Naive thymus-derived CD4-positive, alpha-beta T cell (primary cell): Measurements from ENCODE around the gene EPHA5. TPM values are rescaled to one million over a fixed set of nuclear protein-coding genes. Genes with fewer than 3 reads are reported as not detected.

Experiments used
- ATAC-seq: fragments of 150-1000 bp; cut with Tn5 transposase; 2 replicates; pipeline ENCODE4 v1.10.0; 2021; ENCODE audit warnings: mild to moderate bottlenecking, moderate library complexity
- CTCF ChIA-PET: fragments of 350-600 bp; sonication (Branson Sonifier 250); formaldehyde crosslinking; loops from one replicate; lab custom pipeline; 2021; ENCODE audit warnings: antibody characterized with exemption; lab: Charles Lee
- POLR2A ChIA-PET: fragments of 350-600 bp; sonication (Branson Sonifier 250); formaldehyde crosslinking; loops from one replicate; lab custom pipeline; 2021; ENCODE audit warnings: antibody characterized with exemption, inconsistent platforms; lab: Charles Lee
- DNase-seq, 9 donors: peaks; one replicate each; pipeline versions ENCODE4 v3.0.0 to v3.0.0-alpha.2; 2020 to 2022; ENCODE audit warnings: mixed read lengths in 1 of 9
- H3K27ac ChIP-seq: one replicate; pipeline ENCODE4 v1.7.0; 2013; ENCODE audit warnings: mild to moderate bottlenecking, low read depth, low read length, moderate library complexity
- H3K27me3 ChIP-seq, 2 donors: one replicate each; pipeline ENCODE4 v1.7.0; 2013; ENCODE audit warnings: low read length in 2 of 2, mild to moderate bottlenecking in 2 of 2, moderate library complexity in 2 of 2; ENCODE audit not compliant: control insufficient read depth in 2 of 2, insufficient read depth in 2 of 2
- H3K36me3 ChIP-seq, 3 experiments: 1 replicate in 2 of 3; 2 replicates in 1 of 3; pipeline ENCODE4 v1.7.0; 2013; ENCODE audit warnings: low read length in 3 of 3, mild to moderate bottlenecking in 3 of 3, moderate library complexity in 1 of 3; ENCODE audit not compliant: insufficient read depth in 3 of 3, control insufficient read depth in 2 of 3
- H3K4me1 ChIP-seq, 2 donors: one replicate each; pipeline ENCODE4 v1.7.0; 2013; ENCODE audit warnings: low read length in 2 of 2, mild to moderate bottlenecking in 2 of 2, moderate library complexity in 1 of 2; ENCODE audit not compliant: control insufficient read depth in 2 of 2, insufficient read depth in 2 of 2
- H3K4me3 ChIP-seq: 2 replicates; pipeline ENCODE4 v1.7.0; 2013; ENCODE audit warnings: mild to moderate bottlenecking, low read length
- H3K9me3 ChIP-seq, 3 experiments: 1 replicate in 2 of 3; 2 replicates in 1 of 3; pipeline ENCODE4 v1.7.0; 2013; ENCODE audit warnings: low read length in 3 of 3; ENCODE audit not compliant: control insufficient read depth in 2 of 3
- H3K27ac Mint-ChIP-seq, 9 donors: one replicate each; pipeline ENCODE4 v1.8.0; 2020 to 2022; ENCODE audit warnings: mixed read lengths in 9 of 9, mild to moderate bottlenecking in 8 of 9, moderate library complexity in 5 of 9, inconsistent platforms in 2 of 9
- H3K27me3 Mint-ChIP-seq, 5 donors: one replicate each; pipeline ENCODE4 v1.8.0; 2021 to 2022; ENCODE audit warnings: mixed read lengths in 5 of 5, mild to moderate bottlenecking in 1 of 5
- H3K36me3 Mint-ChIP-seq, 5 donors: one replicate each; pipeline ENCODE4 v1.8.0; 2020 to 2022; ENCODE audit warnings: mixed read lengths in 5 of 5, mild to moderate bottlenecking in 3 of 5, inconsistent platforms in 1 of 5
- H3K4me1 Mint-ChIP-seq, 7 donors: one replicate each; pipeline ENCODE4 v1.8.0; 2020 to 2022; ENCODE audit warnings: mixed read lengths in 7 of 7, mild to moderate bottlenecking in 3 of 7, inconsistent platforms in 1 of 7
- H3K4me3 Mint-ChIP-seq, 10 donors: one replicate each; pipeline ENCODE4 v1.8.0; 2020 to 2022; ENCODE audit warnings: mild to moderate bottlenecking in 10 of 10, mixed read lengths in 10 of 10, moderate library complexity in 6 of 10, inconsistent platforms in 2 of 10
- H3K9me3 Mint-ChIP-seq, 11 donors: one replicate each; pipeline ENCODE4 v1.8.0; 2020 to 2022; ENCODE audit warnings: mixed read lengths in 11 of 11, mild to moderate bottlenecking in 4 of 11, inconsistent platforms in 1 of 11, moderate library complexity in 1 of 11
- intact Hi-C, 2 donors: fragments of 100-400 bp; cut with micrococcal nuclease; formaldehyde crosslinking; loops; one replicate each; pipeline ENCODE4 v1.15.1; 2023
- polyA plus RNA-seq, 2 donors: library from polyadenylated mRNA; unstranded; fragments of 300-500 nt; fragmentation: Illumina TruSeq; gene quantifications; one replicate each; pipeline ENCODE4 v1.2.3, GENCODE V29; 2021
- total RNA-seq, 6 experiments: library from RNA in 5 of 6; stranded (reverse) in 5 of 6; gene quantifications; 1 replicate in 5 of 6; 2 replicates in 1 of 6; pipeline ENCODE4 v1.2.3 and lab custom pipeline; 2021 to 2026

EPHA5 gene
- total and polyA plus RNA-seq, 7 experiments from 2014 or later, result not detected

DNA sequence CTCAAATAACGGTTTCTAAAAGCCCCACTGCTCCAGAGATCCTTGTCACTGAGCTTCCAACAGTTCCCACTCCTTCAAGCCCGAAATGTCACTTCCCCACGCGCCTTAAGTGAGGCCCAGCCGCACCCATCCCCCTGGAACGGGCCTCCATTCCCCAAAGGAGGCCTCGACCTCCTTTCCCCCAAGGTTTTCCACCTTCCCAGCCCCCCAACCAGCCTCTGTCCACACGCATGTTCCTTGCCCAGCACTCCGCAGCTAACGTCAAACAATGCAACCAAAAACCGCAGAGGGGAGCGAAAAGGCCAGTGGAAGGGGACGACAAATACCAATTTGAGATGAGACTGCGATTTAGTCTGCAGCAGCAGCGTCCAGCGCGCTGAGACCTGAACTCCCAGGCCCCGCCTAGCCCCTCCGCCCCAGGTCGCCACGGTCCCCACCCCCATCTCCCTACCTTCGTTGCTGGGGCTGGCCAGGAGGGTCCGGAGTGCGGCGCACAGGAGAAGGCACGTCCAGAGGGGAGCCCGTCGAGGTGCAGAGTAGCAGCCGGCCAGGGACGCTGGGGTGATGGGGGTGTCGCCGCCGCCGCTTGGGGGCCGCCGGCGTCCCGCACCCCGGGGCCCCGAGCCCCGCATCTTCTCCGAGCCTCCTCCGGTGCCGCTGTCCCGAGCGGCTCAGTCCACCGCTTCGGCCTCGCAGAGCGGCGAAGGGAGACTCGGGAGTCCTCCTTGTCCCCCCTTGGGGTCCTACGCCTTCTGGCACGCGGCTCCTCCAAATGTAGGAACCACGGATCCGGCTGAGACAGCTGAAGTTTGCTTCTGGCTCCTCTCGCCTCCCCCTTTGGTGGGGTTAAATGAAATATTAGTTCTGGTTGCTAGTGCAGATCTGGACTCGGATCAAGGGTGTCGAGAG, 924 bp downstream of the EPHA5 start:
- POLR2A ChIA-PET, result no interaction called here
- Histone ChIP-seq H3K9me3 (peaks cover 0 to 10% (median 0%) of the 10 kb centered on the region in 3 experiments), H3K4me1 (no peaks in the 10 kb centered on the region), H3K36me3 (no peaks in the 10 kb centered on the region), H3K27me3 (no peaks in the 10 kb centered on the region), H3K27ac (no peak overlapping the region), H3K4me3 (no peak overlapping the region)
- CTCF ChIA-PET, result no interaction called here
- ATAC-seq, result no peak
- DNase-seq, result no peak
- H3K4me3 Mint-ChIP-seq, result peak overlapping the region in 4 of 10 donors; percentile 3 to 35 (median 30)
- peaks cover 0 to 5% (median 3%) of the 10 kb centered on the region in 5 donors for H3K36me3 Mint-ChIP-seq
- intact Hi-C loops, result no loop called here
- peaks cover 50 to 61% (median 56%) of the 10 kb centered on the region in 5 donors for H3K27me3 Mint-ChIP-seq
- H3K27ac Mint-ChIP-seq, result no peak overlapping the region
- H3K4me1 Mint-ChIP-seq, result peaks cover 0 to 10% (median 6%) of the 10 kb centered on the region in 7 donors
- H3K9me3 Mint-ChIP-seq, result peaks cover 0 to 14% (median 8%) of the 10 kb centered on the region in 11 donors

DNA sequence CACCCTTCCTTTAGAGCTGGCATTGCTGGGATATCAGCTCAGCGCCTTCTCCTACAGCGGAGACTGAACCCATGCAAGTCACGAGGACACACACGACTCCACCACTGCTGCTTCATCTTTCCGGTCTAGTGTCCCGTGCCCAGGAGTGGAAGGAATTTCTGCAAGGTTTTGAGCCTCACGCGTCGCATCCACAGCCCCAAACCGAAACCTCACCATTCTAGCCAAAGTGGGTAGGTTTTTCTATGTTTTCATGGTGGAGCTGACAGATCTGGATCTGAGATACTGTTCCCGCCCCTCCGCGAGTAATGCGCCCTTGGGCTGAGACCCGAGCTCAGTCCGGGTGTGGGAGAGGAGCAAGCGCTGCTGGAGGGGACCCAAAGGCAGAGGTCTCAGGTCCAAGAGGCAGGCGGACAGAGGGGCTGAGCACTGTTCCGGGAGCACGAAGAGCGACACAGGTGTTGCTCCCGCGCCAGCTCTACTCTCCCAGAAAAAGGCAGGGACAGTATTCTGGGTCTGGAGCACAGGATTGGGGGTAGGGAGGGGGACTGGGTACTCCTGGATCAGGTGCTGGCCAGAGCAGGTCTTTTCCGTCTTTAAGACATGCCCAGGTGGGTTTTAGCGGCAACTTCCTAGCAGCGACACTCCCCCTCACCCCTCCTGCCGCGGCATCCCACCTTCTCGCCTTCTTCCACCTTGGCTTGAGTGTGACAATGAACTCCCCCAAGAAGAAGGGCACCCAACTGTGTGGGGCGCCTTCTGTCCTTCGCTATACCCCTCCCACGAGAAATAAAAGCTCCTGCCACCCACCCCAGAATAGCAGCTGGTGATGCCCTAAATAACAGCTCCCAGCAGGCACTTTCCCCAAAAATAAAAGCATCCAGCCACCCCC, 1.8 kb downstream of the EPHA5 start:
- Histone ChIP-seq H3K27me3 (no peaks in the 10 kb centered on the region), H3K9me3 (peaks cover 0 to 10% (median 0%) of the 10 kb centered on the region in 3 experiments), H3K4me1 (no peaks in the 10 kb centered on the region), H3K4me3 (no peak overlapping the region), H3K27ac (no peak overlapping the region), H3K36me3 (no peaks in the 10 kb centered on the region)
- no peak overlapping the region for H3K27ac Mint-ChIP-seq
- DNase-seq, result no peak
- ChIA-PET POLR2A (no interaction called here), CTCF (no interaction called here)
- no peak for ATAC-seq
- H3K36me3 Mint-ChIP-seq, result peaks cover 0 to 5% (median 3%) of the 10 kb centered on the region in 5 donors
- intact Hi-C loops, result no loop called here
- peak overlapping the region in 2 of 10 donors; percentile 3 to 25 for H3K4me3 Mint-ChIP-seq
- peaks cover 0 to 10% (median 6%) of the 10 kb centered on the region in 7 donors for H3K4me1 Mint-ChIP-seq
- peaks cover 50 to 61% (median 56%) of the 10 kb centered on the region in 5 donors for H3K27me3 Mint-ChIP-seq
- H3K9me3 Mint-ChIP-seq, result peaks cover 0 to 14% (median 7%) of the 10 kb centered on the region in 11 donors

DNA sequence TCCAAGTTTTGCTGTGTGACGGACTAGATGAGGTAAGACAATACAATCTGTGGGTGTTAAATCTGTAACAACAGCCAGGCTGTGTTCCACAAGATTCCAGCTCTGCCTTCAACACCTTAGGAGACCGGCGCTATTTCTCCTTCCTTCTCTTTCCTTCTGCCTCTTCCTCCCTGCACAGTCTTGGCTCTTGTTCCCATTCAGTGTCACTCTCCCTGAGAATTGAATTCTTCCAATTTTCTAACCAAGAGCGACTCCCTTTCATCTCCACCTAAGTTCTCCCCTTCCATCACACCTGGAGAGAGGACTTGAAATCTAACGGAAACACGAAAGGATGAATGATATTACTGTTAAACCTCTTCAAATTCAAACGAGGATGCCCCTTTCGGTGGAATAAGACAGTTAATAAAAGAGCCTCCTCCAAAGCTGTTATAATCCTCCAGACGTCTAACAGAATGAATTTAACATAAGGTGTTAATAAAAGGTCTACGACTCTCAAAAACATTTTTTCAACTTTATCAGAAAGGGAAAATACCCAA, 2.7 kb downstream of the EPHA5 start:
- Mint-ChIP-seq H3K4me1 (peaks cover 0 to 10% (median 6%) of the 10 kb centered on the region in 7 donors), H3K9me3 (peaks cover 0 to 14% (median 6%) of the 10 kb centered on the region in 11 donors), H3K4me3 (no peak overlapping the region), H3K27ac (no peak overlapping the region), H3K36me3 (peaks cover 0 to 5% (median 3%) of the 10 kb centered on the region in 5 donors), H3K27me3 (peaks cover 49 to 59% (median 55%) of the 10 kb centered on the region in 5 donors)
- DNase-seq (no peak), ATAC-seq (no peak)
- no peak overlapping the region for H3K27ac ChIP-seq
- CTCF ChIA-PET, result no interaction called here
- no peaks in the 10 kb centered on the region for H3K27me3 ChIP-seq
- POLR2A ChIA-PET, result no interaction called here
- intact Hi-C loops, result no loop called here
- no peaks in the 10 kb centered on the region for H3K4me1 ChIP-seq
- peaks cover 0 to 10% (median 0%) of the 10 kb centered on the region in 3 experiments for H3K9me3 ChIP-seq
- no peak overlapping the region for H3K4me3 ChIP-seq
- no peaks in the 10 kb centered on the region for H3K36me3 ChIP-seq

DNA sequence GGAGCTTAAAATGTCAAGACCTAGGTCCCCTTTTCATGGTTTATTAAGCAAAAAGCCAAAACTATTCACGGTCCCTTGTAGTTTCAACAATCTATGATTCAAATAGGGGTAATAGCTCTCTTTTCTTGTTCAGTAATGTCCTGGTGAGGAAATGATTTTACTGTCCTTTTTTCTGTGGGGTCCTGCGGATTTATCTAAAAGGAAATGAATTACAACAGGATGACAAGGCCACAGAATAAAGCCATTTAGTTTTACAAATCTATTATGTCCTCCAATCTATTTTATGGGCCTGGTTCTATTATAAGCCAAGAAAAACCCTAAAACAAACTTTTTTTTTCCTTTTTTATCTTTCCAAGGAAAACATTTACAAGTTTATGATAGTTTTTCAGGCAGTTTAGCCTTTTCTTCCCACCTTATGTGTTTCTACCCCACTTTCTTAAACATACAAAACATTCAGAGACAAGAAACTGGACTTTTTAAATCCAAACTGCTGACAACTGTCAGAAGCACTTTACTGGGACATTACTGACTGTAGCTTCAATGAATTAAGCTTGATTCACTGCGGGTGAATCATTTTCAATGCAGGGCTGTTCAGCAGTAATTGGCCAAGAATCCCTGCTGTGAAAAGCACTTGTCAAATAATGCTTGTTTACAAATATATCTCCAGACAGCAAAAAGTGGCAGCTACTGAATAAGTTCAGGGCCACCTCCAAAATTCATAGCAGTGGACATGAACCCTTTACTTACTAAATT, 4.3 kb downstream of the EPHA5 start:
- Mint-ChIP-seq H3K36me3 (peaks cover 0 to 5% (median 0%) of the 10 kb centered on the region in 5 donors), H3K27me3 (peaks cover 32 to 42% (median 40%) of the 10 kb centered on the region in 5 donors)

DNA sequence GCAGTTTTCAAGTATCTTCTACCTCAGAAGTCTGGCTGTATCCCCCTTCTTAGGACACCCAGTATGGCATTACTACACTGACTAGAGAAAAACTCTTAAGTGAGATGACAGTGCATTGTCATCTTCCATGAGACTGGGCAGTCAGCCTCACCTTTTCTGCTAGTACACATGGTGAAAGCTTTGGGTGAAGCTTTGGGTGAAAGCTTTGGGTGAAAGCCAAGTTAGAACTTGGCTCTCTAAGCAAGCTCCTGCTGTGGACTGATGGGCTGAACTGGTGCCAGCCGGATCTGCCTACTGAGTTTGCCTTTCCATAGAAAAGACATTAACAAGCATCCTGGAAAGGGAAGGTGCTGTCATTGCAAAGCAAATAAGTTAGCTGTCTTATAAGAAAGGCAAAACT, 8.8 kb downstream of the EPHA5 start:
- Histone ChIP-seq H3K9me3 (no peaks in the 10 kb centered on the region), H3K4me3 (no peak overlapping the region), H3K27ac (no peak overlapping the region), H3K4me1 (no peaks in the 10 kb centered on the region), H3K27me3 (no peaks in the 10 kb centered on the region), H3K36me3 (no peaks in the 10 kb centered on the region)
- ATAC-seq (no peak), DNase-seq (no peak)
- POLR2A ChIA-PET, result no interaction called here
- intact Hi-C loops, result no loop called here
- no peak overlapping the region for H3K4me3 Mint-ChIP-seq
- H3K9me3 Mint-ChIP-seq, result peaks cover 0 to 5% (median 0%) of the 10 kb centered on the region in 11 donors
- peaks cover 0 to 6% (median 3%) of the 10 kb centered on the region in 5 donors for H3K27me3 Mint-ChIP-seq
- no peaks in the 10 kb centered on the region for H3K4me1 Mint-ChIP-seq
- CTCF ChIA-PET, result no interaction called here
- H3K36me3 Mint-ChIP-seq, result no peaks in the 10 kb centered on the region
- H3K27ac Mint-ChIP-seq, result no peak overlapping the region

More for the DNA sequence above, 4.3 kb downstream of the EPHA5 start:
- DNase-seq, result no peak
- H3K9me3 ChIP-seq, result peaks cover 0 to 10% (median 0%) of the 10 kb centered on the region in 3 experiments
- no peak overlapping the region for H3K27ac ChIP-seq
- peaks cover 0 to 10% (median 6%) of the 10 kb centered on the region in 7 donors for H3K4me1 Mint-ChIP-seq
- H3K4me3 ChIP-seq, result no peak overlapping the region
- ATAC-seq, result no peak
- CTCF ChIA-PET, result no interaction called here
- no peaks in the 10 kb centered on the region for H3K4me1 ChIP-seq
- H3K36me3 ChIP-seq, result no peaks in the 10 kb centered on the region
- no peaks in the 10 kb centered on the region for H3K27me3 ChIP-seq
- H3K27ac Mint-ChIP-seq, result no peak overlapping the region
- POLR2A ChIA-PET, result no interaction called here
- H3K4me3 Mint-ChIP-seq, result no peak overlapping the region
- intact Hi-C loops, result no loop called here
- H3K9me3 Mint-ChIP-seq, result peaks cover 0 to 15% (median 4%) of the 10 kb centered on the region in 11 donors

DNA sequence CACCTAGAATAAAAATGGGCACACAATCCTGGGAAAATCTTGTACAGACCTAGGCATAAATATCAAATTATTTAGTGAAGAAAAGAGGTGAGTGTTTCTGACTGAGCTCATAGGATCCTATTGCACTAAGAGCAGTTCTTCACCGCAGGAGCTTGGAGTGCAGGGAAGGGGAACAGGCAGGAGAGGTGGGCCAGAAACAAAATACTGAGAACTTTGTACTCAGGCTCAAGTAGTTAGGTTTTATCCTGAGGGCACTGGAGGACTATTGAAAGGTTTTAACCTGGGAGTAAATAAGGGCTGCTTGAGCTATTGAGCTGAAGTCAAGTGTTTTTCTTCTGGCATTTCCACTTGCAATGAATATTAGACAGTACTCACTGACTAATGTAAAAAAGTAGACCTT, 12.2 kb downstream of the EPHA5 start:
- no peak for DNase-seq
- ChIA-PET POLR2A (no interaction called here), CTCF (no interaction called here)
- H3K27ac Mint-ChIP-seq, result no peak overlapping the region
- intact Hi-C loops, result no loop called here
- no peaks in the 10 kb centered on the region for H3K4me1 Mint-ChIP-seq
- H3K27me3 Mint-ChIP-seq, result peaks cover 0 to 3% (median 0%) of the 10 kb centered on the region in 5 donors
- no peaks in the 10 kb centered on the region for H3K27me3 ChIP-seq
- no peak for ATAC-seq
- H3K4me1 ChIP-seq, result no peaks in the 10 kb centered on the region
- no peak overlapping the region for H3K27ac ChIP-seq
- H3K9me3 Mint-ChIP-seq, result peaks cover 0 to 5% (median 0%) of the 10 kb centered on the region in 11 donors
- H3K36me3 ChIP-seq, result no peaks in the 10 kb centered on the region
- no peak overlapping the region for H3K4me3 ChIP-seq
- no peaks in the 10 kb centered on the region for H3K9me3 ChIP-seq
- no peaks in the 10 kb centered on the region for H3K36me3 Mint-ChIP-seq
- H3K4me3 Mint-ChIP-seq, result no peak overlapping the region
